Measurements from ENCODE around the gene MRO. TPM values are rescaled to one million over a fixed set of nuclear protein-coding genes. Genes with fewer than 3 reads are reported as not detected.

The MRO gene
- total and polyA plus RNA-seq, 10 of the 15 experiments (the other 5 are each of a cell fraction or from before 2014, with no cell fraction given), result 0.11 to 0.18 TPM; not detected in 8

GRCh38 chr18:50820901-50821520, 1.2 kb upstream of the MRO start:
- Histone ChIP-seq H3K9ac (ENCODE audit: control insufficient read depth, insufficient read depth, low read length) (no peak overlapping the region), H3K9me3 (replicated peaks; ENCODE audit: control insufficient read depth, insufficient read depth, low read length) (no peaks in the 10 kb centered on the region), H3K27me3 (replicated peaks in 1 of 2; ENCODE audit: control insufficient read depth in 2 of 2, insufficient read depth in 2 of 2, low read length in 1 of 2) (no peaks in the 10 kb centered on the region), H3K79me2 (ENCODE audit: control insufficient read depth, insufficient read depth, low read length) (no peaks in the 10 kb centered on the region), H3K4me2 (ENCODE audit: control insufficient read depth, insufficient read depth) (no peak overlapping the region; the same call in 1 of the 2 replicates), H3K4me1 (ENCODE audit: control insufficient read depth, insufficient read depth, low read length) (peaks cover 6% of the 10 kb centered on the region; the same call in 1 of the 2 replicates), H3K27ac (ENCODE audit: control insufficient read depth, insufficient read depth) (no peak overlapping the region), H4K20me1 (ENCODE audit: control insufficient read depth, insufficient read depth) (no peaks in the 10 kb centered on the region), H3K36me3 (ENCODE audit: control insufficient read depth in 2 of 2, insufficient read depth in 2 of 2, low read length in 1 of 2) (no peaks in the 10 kb centered on the region), H3K4me3 (0 out of 2 replicates have a peak overlapping the region, but pooled peaks have one; percentile 1), H2AFZ (ENCODE audit: control insufficient read depth, low read depth, low read length) (peak overlapping the region; percentile 30)
- intact Hi-C loops (cut with micrococcal nuclease; ENCODE audit: unreplicated experiment) (loop anchor here (1.0 to 2.0 kb wide), 4 partner anchors 46 to 288 kb away; no protein-coding TSS in a partner anchor), in situ Hi-C loops (cut with MboI) (no loop called here)
- TF ChIP-seq, protein P1, sequence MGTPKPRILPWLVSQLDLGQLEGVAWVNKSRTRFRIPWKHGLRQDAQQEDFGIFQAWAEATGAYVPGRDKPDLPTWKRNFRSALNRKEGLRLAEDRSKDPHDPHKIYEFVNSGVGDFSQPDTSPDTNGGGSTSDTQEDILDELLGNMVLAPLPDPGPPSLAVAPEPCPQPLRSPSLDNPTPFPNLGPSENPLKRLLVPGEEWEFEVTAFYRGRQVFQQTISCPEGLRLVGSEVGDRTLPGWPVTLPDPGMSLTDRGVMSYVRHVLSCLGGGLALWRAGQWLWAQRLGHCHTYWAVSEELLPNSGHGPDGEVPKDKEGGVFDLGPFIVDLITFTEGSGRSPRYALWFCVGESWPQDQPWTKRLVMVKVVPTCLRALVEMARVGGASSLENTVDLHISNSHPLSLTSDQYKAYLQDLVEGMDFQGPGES (IDR thresholded peaks at IDR 0.05), result no peak
- 0 out of 2 replicates have a peak, but pooled peaks have one; percentile 58 for TF ChIP-seq YY1 (IDR thresholded peaks at IDR 0.05; ENCODE audit: low read depth, low read length)
- RAD21 ChIA-PET (ENCODE audit: unreplicated experiment), result interaction anchor here (0.5 to 2.3 kb wide), 10 partner anchors 13 to 246 kb away, joined by 3 to 20 read pairs (median 3); no protein-coding TSS in a partner anchor
- ATAC-seq (no peak), FAIRE-seq (no peak), DNase-seq (ENCODE audit: low read depth, low spot score) (no peak)
- SMC1A ChIA-PET (ENCODE audit: uncharacterized antibody, unreplicated experiment), result interaction anchor here (0.6 to 3.6 kb wide), 15 partner anchors 10 to 329 kb away, joined by 3 to 24 read pairs (median 5); no protein-coding TSS in a partner anchor
- POLR2A ChIA-PET, result interaction anchor here (1.3 kb wide), 1 partner anchor 59 kb away, joined by 3 read pairs; no protein-coding TSS in a partner anchor
- CTCF ChIA-PET, result interaction anchor here (1.1 to 6.4 kb wide), 15 partner anchors 8 to 235 kb away, joined by 3 to 46 read pairs (median 9); partner anchors contain the start of gene SMAD4
- 55% methylated on average over 5 of the region's 5 CpGs for WGBS (ENCODE audit: insufficient coverage, insufficient replicate concordance, low lambda C conversion rate, missing lambda C conversion rate)
- BruUV-seq (replicated peaks), result no TSS peak
